MV-4-11 (cell line): ENCODE results near the gene TXNRD2.

Source experiments
- DNase-seq: peaks from one replicate; lab custom pipeline; 2025; lab: John Stamatoyannopoulos, UW

TXNRD2 gene

GRCh38 chr22:19941365-19942082, at the start of gene TXNRD2, which contains the start of gene COMT:
TSS of gene TXNRD2 (minus strand) at chr22:19941818. CDS start at chr22:19941803, 15 bp downstream.
TSS of gene COMT (plus strand) at chr22:19941772. CDS start at chr22:19962527, 20,755 bp downstream.
- peak; percentile 29 for DNase-seq

- DNase-seq = no peak
Measured at GRCh38 chr22:19991395-19991644, 49.7 kb upstream of the TXNRD2 start.

- DNase-seq = no peak
Measured at GRCh38 chr22:19990609-19991394, 49.2 kb upstream of the TXNRD2 start.

GRCh38 chr22:19990188-19990587, 48.6 kb upstream of the TXNRD2 start:
- no peak for DNase-seq

GRCh38 chr22:19989725-19990067, 48.1 kb upstream of the TXNRD2 start:
- DNase-seq = no peak

- no peak for DNase-seq
Measured at GRCh38 chr22:19988965-19989724, 47.5 kb upstream of the TXNRD2 start.

- no peak for DNase-seq
Measured at GRCh38 chr22:19988331-19988808, 46.8 kb upstream of the TXNRD2 start.

- no peak for DNase-seq
Measured at GRCh38 chr22:19987394-19988306, 46.0 kb upstream of the TXNRD2 start.

- peak; percentile 21 for DNase-seq
Measured at GRCh38 chr22:19986410-19987341, 45.1 kb upstream of the TXNRD2 start.

GRCh38 chr22:19986011-19986409, 44.4 kb upstream of the TXNRD2 start:
- no peak for DNase-seq

GRCh38 chr22:19984851-19985811, 43.5 kb upstream of the TXNRD2 start:
- no peak for DNase-seq

- no peak for DNase-seq
Measured at GRCh38 chr22:19984201-19984753, 42.7 kb upstream of the TXNRD2 start.

- DNase-seq = no peak
Measured at GRCh38 chr22:19983741-19984140, 42.1 kb upstream of the TXNRD2 start.

GRCh38 chr22:19982991-19983578, 41.5 kb upstream of the TXNRD2 start:
- DNase-seq = no peak

- DNase-seq = no peak
Measured at GRCh38 chr22:19981961-19982920, 40.6 kb upstream of the TXNRD2 start.

GRCh38 chr22:19981171-19981960, 39.7 kb upstream of the TXNRD2 start:
- DNase-seq = no peak

- DNase-seq = no peak
Measured at GRCh38 chr22:19980766-19981165, 39.1 kb upstream of the TXNRD2 start.
